ENCODE data around the gene RB1. TPM values are rescaled to one million over a fixed set of nuclear protein-coding genes. Genes with fewer than 3 reads are reported as not detected.

Gene RB1
- total and polyA plus RNA-seq, 2 experiments from 2014 or later, result 19.5 to 22.3 TPM

- no peak overlapping the region for H3K27ac ChIP-seq (ENCODE audit: low read depth)
- H3K4me2 ChIP-seq, result no peak overlapping the region
- no peak overlapping the region for H2AFZ ChIP-seq
- H3K36me3 ChIP-seq (ENCODE audit: insufficient read depth), result no peaks in the 10 kb centered on the region
- peaks cover 14% of the 10 kb centered on the region for H3K36me3 Mint-ChIP-seq (ENCODE audit: low read depth)
- H4K20me1 ChIP-seq (replicated peaks; ENCODE audit: insufficient read depth), result no peaks in the 10 kb centered on the region
- ATAC-seq (no peak), DNase-seq (ENCODE audit: low spot score) (no peak)
- no peaks in the 10 kb centered on the region; the same call in 2 of the 3 replicates for H3K4me1 Mint-ChIP-seq
- no peak overlapping the region for H3K27ac Mint-ChIP-seq
- TF ChIP-seq, protein P1, sequence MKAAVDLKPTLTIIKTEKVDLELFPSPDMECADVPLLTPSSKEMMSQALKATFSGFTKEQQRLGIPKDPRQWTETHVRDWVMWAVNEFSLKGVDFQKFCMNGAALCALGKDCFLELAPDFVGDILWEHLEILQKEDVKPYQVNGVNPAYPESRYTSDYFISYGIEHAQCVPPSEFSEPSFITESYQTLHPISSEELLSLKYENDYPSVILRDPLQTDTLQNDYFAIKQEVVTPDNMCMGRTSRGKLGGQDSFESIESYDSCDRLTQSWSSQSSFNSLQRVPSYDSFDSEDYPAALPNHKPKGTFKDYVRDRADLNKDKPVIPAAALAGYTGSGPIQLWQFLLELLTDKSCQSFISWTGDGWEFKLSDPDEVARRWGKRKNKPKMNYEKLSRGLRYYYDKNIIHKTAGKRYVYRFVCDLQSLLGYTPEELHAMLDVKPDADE (IDR thresholded peaks at IDR 0.05), result no peak
- no peak for TF ChIP-seq NANOG (IDR thresholded peaks at IDR 0.05; ENCODE audit: borderline replicate concordance)
- no peak for TF ChIP-seq ZNF331 (CRISPR knock-in tag; IDR thresholded peaks at IDR 0.05; ENCODE audit: low read depth)
- no peak for TF ChIP-seq ZNF462 (CRISPR knock-in tag; IDR thresholded peaks at IDR 0.05)
- TF ChIP-seq EZH2 (IDR thresholded peaks at IDR 0.05; ENCODE audit: low read depth, unreplicated experiment), result no peak
- no peak for TF ChIP-seq CTCF (conservative IDR thresholded peaks at IDR 0.05; ENCODE audit: low read depth in 2 of 2)
- no peak for TF ChIP-seq POLR2AphosphoS5 (IDR thresholded peaks at IDR 0.05; ENCODE audit: low read depth)
- TF ChIP-seq REST (IDR thresholded peaks at IDR 0.05; ENCODE audit: unreplicated experiment), result no peak
- TF ChIP-seq JUNB (IDR thresholded peaks at IDR 0.05; ENCODE audit: unreplicated experiment), result no peak
- no peak for TF ChIP-seq EZH2phosphoT487 (IDR thresholded peaks at IDR 0.05; ENCODE audit: unreplicated experiment)
- no peak for TF ChIP-seq STAT1 (IDR thresholded peaks at IDR 0.05; ENCODE audit: unreplicated experiment)
- no peak for TF ChIP-seq CREB1 (CRISPR knock-in tag; IDR thresholded peaks at IDR 0.05; ENCODE audit: low read depth)
- TF ChIP-seq ZNF114 (CRISPR knock-in tag; IDR thresholded peaks at IDR 0.05), result no peak
- no peaks in the 10 kb centered on the region for H3K79me2 ChIP-seq (replicated peaks; ENCODE audit: insufficient read depth)
- H3K4me3 ChIP-seq, result no peak overlapping the region
- H3K4me3 Mint-ChIP-seq, result no peak overlapping the region
- peaks cover 14% of the 10 kb centered on the region for H3K9me3 Mint-ChIP-seq
- no peaks in the 10 kb centered on the region for H3K27me3 ChIP-seq (ENCODE audit: insufficient read depth)
- no peaks in the 10 kb centered on the region for H3F3A ChIP-seq (replicated peaks; ENCODE audit: low read depth)
- H3K9me2 ChIP-seq (ENCODE audit: insufficient read depth), result no peaks in the 10 kb centered on the region
- H3K27me3 Mint-ChIP-seq (ENCODE audit: insufficient read depth, low read depth, poor library complexity), result no peaks in the 10 kb centered on the region
- no peaks in the 10 kb centered on the region for H3K4me1 ChIP-seq (ENCODE audit: insufficient read depth)
Observed at GRCh38 chr13:48400090-48400694, 96.6 kb downstream of the RB1 start.

Data from GM23338 (cell line).